ENCODE data around the gene OR4D10. TPM values are rescaled to one million over a fixed set of nuclear protein-coding genes. Genes with fewer than 3 reads are reported as not detected.

OR4D10 gene
- total RNA-seq (2022) (not detected in 2 replicates), Bru-seq, nascent RNA (not detected), BruChase-seq, experiment 1, labeled RNA remaining after a 2-hour chase (not detected), BruChase-seq, experiment 2, labeled RNA remaining after a 6-hour chase (not detected)
- long read RNA-seq: 0 reads

DNA sequence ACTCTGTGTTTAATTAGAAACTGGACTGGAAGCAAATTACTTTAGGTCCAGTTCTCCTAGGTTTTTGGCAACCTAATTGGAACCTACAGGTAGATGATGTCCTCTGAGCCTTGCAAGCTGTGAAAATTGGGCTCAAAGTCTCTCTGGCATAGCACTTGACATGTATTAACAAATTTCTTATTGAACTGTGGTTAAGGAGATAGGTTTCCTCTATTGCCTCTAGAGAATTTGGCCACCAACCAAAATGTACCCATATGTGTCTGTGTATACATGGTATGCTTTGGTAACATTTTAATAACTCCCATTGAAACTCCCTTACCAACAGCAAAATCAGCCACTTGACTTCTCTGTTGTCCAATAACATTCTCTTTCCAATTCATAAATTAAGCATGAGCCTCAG is at the start of gene OR4D10:
Gene OR4D10 (plus strand): TSS at position 301 of the 400 bp plus-strand sequence. CDS start 4,115 bp downstream, outside the sequence.
- Histone ChIP-seq H3K36me3 (ENCODE audit: control insufficient read depth, insufficient read depth, low read length) (no peaks in the 10 kb centered on the region), H3K4me3 (ENCODE audit: low read depth, low read length) (no peak within 1 kb of the TSS), H3K27me3 (replicated peaks; ENCODE audit: control insufficient read depth, insufficient read depth, low read length) (no peaks in the 10 kb centered on the region), H3K9me3 (no peaks in the 10 kb centered on the region), H3K4me1 (no peaks in the 10 kb centered on the region)
- Mint-ChIP-seq H3K4me3 (ENCODE audit: unreplicated experiment) (no peak within 1 kb of the TSS), H3K4me1 (ENCODE audit: low read depth, unreplicated experiment) (no peaks in the 10 kb centered on the region), H3K36me3 (ENCODE audit: insufficient read depth, unreplicated experiment) (no peaks in the 10 kb centered on the region), H3K27ac (ENCODE audit: unreplicated experiment) (no peak within 1 kb of the TSS), H3K9me3 (ENCODE audit: unreplicated experiment) (no peaks in the 10 kb centered on the region), H3K27me3 (ENCODE audit: insufficient read depth, unreplicated experiment) (peaks cover 24% of the 10 kb centered on the region)
- DNase-seq: no peak
- CTCF ChIA-PET: no interaction called here
- TF ChIP-seq, protein P1, sequence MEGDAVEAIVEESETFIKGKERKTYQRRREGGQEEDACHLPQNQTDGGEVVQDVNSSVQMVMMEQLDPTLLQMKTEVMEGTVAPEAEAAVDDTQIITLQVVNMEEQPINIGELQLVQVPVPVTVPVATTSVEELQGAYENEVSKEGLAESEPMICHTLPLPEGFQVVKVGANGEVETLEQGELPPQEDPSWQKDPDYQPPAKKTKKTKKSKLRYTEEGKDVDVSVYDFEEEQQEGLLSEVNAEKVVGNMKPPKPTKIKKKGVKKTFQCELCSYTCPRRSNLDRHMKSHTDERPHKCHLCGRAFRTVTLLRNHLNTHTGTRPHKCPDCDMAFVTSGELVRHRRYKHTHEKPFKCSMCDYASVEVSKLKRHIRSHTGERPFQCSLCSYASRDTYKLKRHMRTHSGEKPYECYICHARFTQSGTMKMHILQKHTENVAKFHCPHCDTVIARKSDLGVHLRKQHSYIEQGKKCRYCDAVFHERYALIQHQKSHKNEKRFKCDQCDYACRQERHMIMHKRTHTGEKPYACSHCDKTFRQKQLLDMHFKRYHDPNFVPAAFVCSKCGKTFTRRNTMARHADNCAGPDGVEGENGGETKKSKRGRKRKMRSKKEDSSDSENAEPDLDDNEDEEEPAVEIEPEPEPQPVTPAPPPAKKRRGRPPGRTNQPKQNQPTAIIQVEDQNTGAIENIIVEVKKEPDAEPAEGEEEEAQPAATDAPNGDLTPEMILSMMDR (IDR thresholded peaks at IDR 0.05; ENCODE audit: insufficient read depth in 1 of 2, low read depth in 1 of 2, low read length in 1 of 2, severe bottlenecking in 1 of 2, unreplicated experiment in 1 of 2): no peak
- no TSS peak for BruUV-seq (replicated peaks)
- intact Hi-C loops (cut with micrococcal nuclease; ENCODE audit: unreplicated experiment): no loop called here
- POLR2A ChIA-PET: no interaction called here

GRCh38 chr11:59423835-59424234 is 49.3 kb upstream of the OR4D10 start:
- TF ChIP-seq, protein P1 (IDR thresholded peaks at IDR 0.05; ENCODE audit: insufficient read depth in 1 of 2, low read depth in 1 of 2, low read length in 1 of 2, severe bottlenecking in 1 of 2, unreplicated experiment in 1 of 2): no peak
- ChIA-PET CTCF (no interaction called here), POLR2A (no interaction called here)
- H3K4me1 Mint-ChIP-seq (ENCODE audit: low read depth, unreplicated experiment): no peaks in the 10 kb centered on the region
- H3K27ac Mint-ChIP-seq (ENCODE audit: unreplicated experiment): no peak overlapping the region
- intact Hi-C loops (cut with micrococcal nuclease; ENCODE audit: unreplicated experiment): no loop called here
- H3K9me3 Mint-ChIP-seq (ENCODE audit: unreplicated experiment): no peaks in the 10 kb centered on the region
- no peak overlapping the region for H3K4me3 ChIP-seq (ENCODE audit: low read depth, low read length)
- no TSS peak for BruUV-seq (replicated peaks)
- H3K9me3 ChIP-seq: no peaks in the 10 kb centered on the region
- H3K36me3 Mint-ChIP-seq (ENCODE audit: insufficient read depth, unreplicated experiment): no peaks in the 10 kb centered on the region
- H3K27me3 ChIP-seq (replicated peaks; ENCODE audit: control insufficient read depth, insufficient read depth, low read length): no peaks in the 10 kb centered on the region
- DNase-seq: no peak
- no peaks in the 10 kb centered on the region for H3K36me3 ChIP-seq (ENCODE audit: control insufficient read depth, insufficient read depth, low read length)
- no peaks in the 10 kb centered on the region for H3K4me1 ChIP-seq
- H3K4me3 Mint-ChIP-seq (ENCODE audit: unreplicated experiment): no peak overlapping the region
- H3K27me3 Mint-ChIP-seq (ENCODE audit: insufficient read depth, unreplicated experiment): no peaks in the 10 kb centered on the region

DNA sequence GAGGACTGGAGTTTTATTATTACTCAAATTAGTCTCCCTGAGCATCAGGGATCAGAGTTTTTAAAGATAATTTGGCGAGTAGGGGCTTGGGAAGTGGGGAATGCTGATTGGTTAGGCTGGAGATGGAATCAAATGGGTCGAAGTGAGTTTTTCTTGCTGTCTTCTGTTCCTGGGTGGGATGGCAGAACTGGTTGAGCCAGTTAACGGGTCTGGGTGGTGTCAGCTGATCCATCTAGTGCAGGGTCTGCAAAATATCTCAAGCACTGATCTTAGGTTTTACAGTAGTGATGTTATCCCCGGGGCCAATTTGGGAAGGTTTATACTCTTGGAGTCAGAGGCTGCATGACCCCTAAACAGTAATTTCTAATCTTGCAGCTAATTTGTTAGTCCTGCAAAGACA is 48.0 kb upstream of the OR4D10 start:
- H3K36me3 ChIP-seq (ENCODE audit: control insufficient read depth, insufficient read depth, low read length): no peaks in the 10 kb centered on the region
- H3K27me3 Mint-ChIP-seq (ENCODE audit: insufficient read depth, unreplicated experiment): no peaks in the 10 kb centered on the region
- H3K9me3 ChIP-seq: no peaks in the 10 kb centered on the region
- CTCF ChIA-PET: no interaction called here
- intact Hi-C loops (cut with micrococcal nuclease; ENCODE audit: unreplicated experiment): no loop called here
- no peak for DNase-seq
- POLR2A ChIA-PET: no interaction called here
- no peak overlapping the region for H3K27ac Mint-ChIP-seq (ENCODE audit: unreplicated experiment)
- TF ChIP-seq, protein P1 (IDR thresholded peaks at IDR 0.05; ENCODE audit: insufficient read depth in 1 of 2, low read depth in 1 of 2, low read length in 1 of 2, severe bottlenecking in 1 of 2, unreplicated experiment in 1 of 2): no peak
- no peaks in the 10 kb centered on the region for H3K27me3 ChIP-seq (replicated peaks; ENCODE audit: control insufficient read depth, insufficient read depth, low read length)
- H3K9me3 Mint-ChIP-seq (ENCODE audit: unreplicated experiment): no peaks in the 10 kb centered on the region
- H3K4me3 Mint-ChIP-seq (ENCODE audit: unreplicated experiment): no peak overlapping the region
- H3K36me3 Mint-ChIP-seq (ENCODE audit: insufficient read depth, unreplicated experiment): no peaks in the 10 kb centered on the region
- H3K4me3 ChIP-seq (ENCODE audit: low read depth, low read length): no peak overlapping the region
- H3K4me1 Mint-ChIP-seq (ENCODE audit: low read depth, unreplicated experiment): no peaks in the 10 kb centered on the region
- H3K4me1 ChIP-seq: no peaks in the 10 kb centered on the region
- no TSS peak for BruUV-seq (replicated peaks)
